Breast epithelium (tissue), 4 donors: ENCODE measurements around the gene EFL1. TPM values are rescaled to one million over a fixed set of nuclear protein-coding genes. Genes with fewer than 3 reads are reported as not detected.
"Not testable (repeated sequence)": the region's sequence is repeated elsewhere in the genome, so short reads cannot be mapped to it uniquely, and the experiment has no call there.

Experiments used
- DNase-seq, 2 donors: peaks; one replicate each; pipeline ENCODE4 v3.0.0-alpha.2; 2019; ENCODE audit warnings: low spot score in 2 of 2
- H3K27ac ChIP-seq, 2 donors: fragments of 200-600 bp; sonication (generic) in 1 of 2; one replicate each; pipeline ENCODE4 v1.5.1; 2016 to 2019; ENCODE audit warnings: mild to moderate bottlenecking in 1 of 2
- H3K27me3 ChIP-seq, 2 donors: fragments of 200-600 bp; sonication (generic) in 1 of 2; one replicate each; pipeline versions ENCODE4 v1.5.1 to v1.6.0; 2017 to 2019; ENCODE audit warnings: control low read depth in 1 of 2, mild to moderate bottlenecking in 1 of 2
- H3K36me3 ChIP-seq: fragments of 200-600 bp; one replicate; pipeline ENCODE4 v1.5.1; 2019
- H3K4me1 ChIP-seq, 2 donors: fragments of 200-600 bp; sonication (generic); one replicate each; pipeline ENCODE4 v1.5.1; 2016 to 2019; ENCODE audit warnings: control low read depth in 1 of 2
- H3K4me3 ChIP-seq, 3 donors: fragments of 200-600 bp; sonication (generic); 1 replicate in 2 of 3; 2 replicates in 1 of 3; pipeline ENCODE4 v1.5.1; 2016 to 2019; ENCODE audit warnings: mild to moderate bottlenecking in 3 of 3, moderate library complexity in 2 of 3
- H3K9me3 ChIP-seq, 2 donors: fragments of 200-600 bp; sonication (generic) in 1 of 2; one replicate each; pipeline ENCODE4 v1.5.1; 2016 to 2019; ENCODE audit warnings: control low read depth in 1 of 2
- POLR2A ChIP-seq: fragments of 450-650 bp; IDR thresholded peaks from one replicate; pipeline ENCODE4 v1.6.1; 2016; ENCODE audit warnings: antibody characterized with exemption, mild to moderate bottlenecking, moderate library complexity
- POLR2AphosphoS5 ChIP-seq, 3 donors: sonication (generic); formaldehyde crosslinking; IDR thresholded peaks; one replicate each; pipeline ENCODE4 v1.6.1; 2017; ENCODE audit warnings: antibody characterized with exemption in 3 of 3
- intact Hi-C: fragments of 100-400 bp; cut with DNase I; formaldehyde crosslinking; loops from one replicate; pipeline ENCODE4 v1.15.1; 2023; ENCODE audit warnings: low total_unique reads
- total RNA-seq, 3 donors: library from RNA; depleted of rRNA; stranded (reverse); fragments of >200 nt; gene quantifications; one replicate each; pipeline ENCODE4 v1.1.0, GENCODE V29; 2016
- TF ChIP-seq, protein P1 (sequence below), 3 donors: fragments of 450-650 bp; IDR thresholded peaks; one replicate each; pipeline ENCODE4 v1.5.1; 2016 to 2017; ENCODE audit warnings: antibody characterized with exemption in 3 of 3, mild to moderate bottlenecking in 3 of 3, moderate library complexity in 3 of 3

Gene EFL1
- total RNA-seq, 3 donors from 2014 or later: 12.5 to 23.7 (median 22.9) TPM

DNA sequence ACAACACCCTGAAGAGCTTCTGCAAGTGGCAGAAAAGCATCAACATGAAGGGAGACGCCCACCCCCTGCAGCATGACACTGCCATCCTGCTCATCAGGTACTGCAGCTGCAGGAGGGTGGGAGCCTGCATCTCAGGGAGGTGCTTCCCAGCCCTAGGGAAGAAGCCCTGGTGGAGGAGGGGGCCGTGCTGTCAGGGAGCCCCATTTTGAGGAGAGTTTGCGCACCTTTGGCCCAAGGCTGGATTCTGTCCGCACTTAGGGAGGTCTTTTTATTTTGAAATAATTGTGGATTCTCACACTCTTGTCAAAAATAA, 42.2 kb upstream of the EFL1 start:
- Histone ChIP-seq H3K4me3 (no peak overlapping the region), H3K27me3 (no peaks in the 10 kb centered on the region), H3K9me3 (no peaks in the 10 kb centered on the region), H3K4me1 (no peaks in the 10 kb centered on the region), H3K36me3 (no peaks in the 10 kb centered on the region), H3K27ac (no peak overlapping the region)
- no peak for DNase-seq
- intact Hi-C loops: no loop called here
- TF ChIP-seq POLR2A: no peak
- TF ChIP-seq, protein P1, sequence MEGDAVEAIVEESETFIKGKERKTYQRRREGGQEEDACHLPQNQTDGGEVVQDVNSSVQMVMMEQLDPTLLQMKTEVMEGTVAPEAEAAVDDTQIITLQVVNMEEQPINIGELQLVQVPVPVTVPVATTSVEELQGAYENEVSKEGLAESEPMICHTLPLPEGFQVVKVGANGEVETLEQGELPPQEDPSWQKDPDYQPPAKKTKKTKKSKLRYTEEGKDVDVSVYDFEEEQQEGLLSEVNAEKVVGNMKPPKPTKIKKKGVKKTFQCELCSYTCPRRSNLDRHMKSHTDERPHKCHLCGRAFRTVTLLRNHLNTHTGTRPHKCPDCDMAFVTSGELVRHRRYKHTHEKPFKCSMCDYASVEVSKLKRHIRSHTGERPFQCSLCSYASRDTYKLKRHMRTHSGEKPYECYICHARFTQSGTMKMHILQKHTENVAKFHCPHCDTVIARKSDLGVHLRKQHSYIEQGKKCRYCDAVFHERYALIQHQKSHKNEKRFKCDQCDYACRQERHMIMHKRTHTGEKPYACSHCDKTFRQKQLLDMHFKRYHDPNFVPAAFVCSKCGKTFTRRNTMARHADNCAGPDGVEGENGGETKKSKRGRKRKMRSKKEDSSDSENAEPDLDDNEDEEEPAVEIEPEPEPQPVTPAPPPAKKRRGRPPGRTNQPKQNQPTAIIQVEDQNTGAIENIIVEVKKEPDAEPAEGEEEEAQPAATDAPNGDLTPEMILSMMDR (IDR thresholded peaks at IDR 0.05): no peak
- no peak for TF ChIP-seq POLR2AphosphoS5 (IDR thresholded peaks at IDR 0.05)

GRCh38 chr15:82303956-82304777, 41.6 kb upstream of the EFL1 start:
- DNase-seq: no peak
- Histone ChIP-seq H3K9me3 (no peaks in the 10 kb centered on the region), H3K4me3 (no peak overlapping the region), H3K27ac (no peak overlapping the region), H3K36me3 (no peaks in the 10 kb centered on the region), H3K4me1 (no peaks in the 10 kb centered on the region), H3K27me3 (no peaks in the 10 kb centered on the region)
- intact Hi-C loops: no loop called here
- TF ChIP-seq, protein P1 (IDR thresholded peaks at IDR 0.05): no peak
- TF ChIP-seq POLR2A (no peak), POLR2AphosphoS5 (IDR thresholded peaks at IDR 0.05) (no peak)

- intact Hi-C loops: no loop called here
- no peaks in the 10 kb centered on the region for H3K36me3 ChIP-seq
- no peak for DNase-seq
Observed at GRCh38 chr15:82301296-82302016, 38.9 kb upstream of the EFL1 start.

GRCh38 chr15:82300883-82301282, 38.3 kb upstream of the EFL1 start:
- no peak overlapping the region for H3K27ac ChIP-seq
- TF ChIP-seq POLR2A (no peak), POLR2AphosphoS5 (IDR thresholded peaks at IDR 0.05) (no peak)
- TF ChIP-seq, protein P1 (IDR thresholded peaks at IDR 0.05): no peak
- no peak for DNase-seq
- no peak overlapping the region for H3K4me3 ChIP-seq
- no peaks in the 10 kb centered on the region for H3K4me1 ChIP-seq
- intact Hi-C loops: no loop called here
- H3K9me3 ChIP-seq: no peaks in the 10 kb centered on the region
- H3K27me3 ChIP-seq: no peaks in the 10 kb centered on the region
- H3K36me3 ChIP-seq: no peaks in the 10 kb centered on the region

More at GRCh38 chr15:82301296-82302016, 38.9 kb upstream of the EFL1 start:
- H3K4me3 ChIP-seq: no peak overlapping the region
- H3K27me3 ChIP-seq: no peaks in the 10 kb centered on the region
- H3K27ac ChIP-seq: no peak overlapping the region
- TF ChIP-seq, protein P1 (IDR thresholded peaks at IDR 0.05): no peak
- TF ChIP-seq POLR2A: no peak
- TF ChIP-seq POLR2AphosphoS5 (IDR thresholded peaks at IDR 0.05): no peak
- no peaks in the 10 kb centered on the region for H3K4me1 ChIP-seq
- no peaks in the 10 kb centered on the region for H3K9me3 ChIP-seq

- H3K27me3 ChIP-seq, DNase-seq, H3K9me3 ChIP-seq, H3K4me1 ChIP-seq, H3K27ac ChIP-seq, intact Hi-C loops, H3K36me3 ChIP-seq, H3K4me3 ChIP-seq: not testable (repeated sequence)
Observed at GRCh38 chr15:82300326-82300725, 37.8 kb upstream of the EFL1 start.

GRCh38 chr15:82299511-82299914, 37.0 kb upstream of the EFL1 start:
- H3K9me3 ChIP-seq, H3K27me3 ChIP-seq, H3K4me1 ChIP-seq, H3K36me3 ChIP-seq, H3K27ac ChIP-seq, DNase-seq, H3K4me3 ChIP-seq, intact Hi-C loops: not testable (repeated sequence)
